ENCODE measurements around the gene PARVG. TPM values are rescaled to one million over a fixed set of nuclear protein-coding genes. Genes with fewer than 3 reads are reported as not detected.

PARVG gene
- total and polyA plus RNA-seq, 9 of the 15 experiments (the other 6 are each of a cell fraction or from before 2014, with no cell fraction given) = 0.35 TPM; not detected in 8

DNA sequence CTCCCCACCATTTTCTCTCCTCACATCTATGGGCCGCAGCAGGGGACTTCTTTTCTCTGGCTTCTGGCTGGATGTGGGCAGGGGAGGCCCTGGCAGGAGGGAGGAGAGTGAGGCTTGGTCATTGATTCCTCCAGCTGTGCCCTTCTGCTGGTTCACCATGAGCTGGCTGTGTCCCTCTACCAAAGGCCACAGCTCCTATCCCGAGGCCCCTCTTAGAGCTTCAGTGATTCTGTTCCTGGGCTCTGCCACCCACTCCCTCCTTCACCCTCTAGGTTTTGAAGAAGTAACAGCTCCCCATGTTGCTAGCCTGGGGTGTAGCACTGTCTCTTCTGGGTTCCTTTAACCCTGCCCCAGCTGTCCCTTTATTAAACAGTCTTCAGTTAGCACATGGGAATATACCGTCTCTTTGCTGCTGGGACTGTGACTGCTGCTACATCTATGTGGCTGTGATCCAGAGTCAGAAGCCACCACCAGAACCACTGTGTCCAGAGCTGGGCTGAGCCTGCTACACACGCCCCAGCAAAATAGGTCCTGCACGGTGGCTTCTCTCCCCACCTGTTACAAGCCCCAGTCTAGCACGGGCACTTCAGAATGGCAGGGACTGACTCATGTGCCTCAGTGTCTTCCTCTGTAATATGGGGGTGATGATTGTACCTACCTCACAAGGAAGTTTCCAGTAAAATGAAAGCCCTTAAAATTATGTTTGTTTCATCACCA lies 578 bp upstream of the PARVG start (continued):
- TF ChIP-seq, protein P1, sequence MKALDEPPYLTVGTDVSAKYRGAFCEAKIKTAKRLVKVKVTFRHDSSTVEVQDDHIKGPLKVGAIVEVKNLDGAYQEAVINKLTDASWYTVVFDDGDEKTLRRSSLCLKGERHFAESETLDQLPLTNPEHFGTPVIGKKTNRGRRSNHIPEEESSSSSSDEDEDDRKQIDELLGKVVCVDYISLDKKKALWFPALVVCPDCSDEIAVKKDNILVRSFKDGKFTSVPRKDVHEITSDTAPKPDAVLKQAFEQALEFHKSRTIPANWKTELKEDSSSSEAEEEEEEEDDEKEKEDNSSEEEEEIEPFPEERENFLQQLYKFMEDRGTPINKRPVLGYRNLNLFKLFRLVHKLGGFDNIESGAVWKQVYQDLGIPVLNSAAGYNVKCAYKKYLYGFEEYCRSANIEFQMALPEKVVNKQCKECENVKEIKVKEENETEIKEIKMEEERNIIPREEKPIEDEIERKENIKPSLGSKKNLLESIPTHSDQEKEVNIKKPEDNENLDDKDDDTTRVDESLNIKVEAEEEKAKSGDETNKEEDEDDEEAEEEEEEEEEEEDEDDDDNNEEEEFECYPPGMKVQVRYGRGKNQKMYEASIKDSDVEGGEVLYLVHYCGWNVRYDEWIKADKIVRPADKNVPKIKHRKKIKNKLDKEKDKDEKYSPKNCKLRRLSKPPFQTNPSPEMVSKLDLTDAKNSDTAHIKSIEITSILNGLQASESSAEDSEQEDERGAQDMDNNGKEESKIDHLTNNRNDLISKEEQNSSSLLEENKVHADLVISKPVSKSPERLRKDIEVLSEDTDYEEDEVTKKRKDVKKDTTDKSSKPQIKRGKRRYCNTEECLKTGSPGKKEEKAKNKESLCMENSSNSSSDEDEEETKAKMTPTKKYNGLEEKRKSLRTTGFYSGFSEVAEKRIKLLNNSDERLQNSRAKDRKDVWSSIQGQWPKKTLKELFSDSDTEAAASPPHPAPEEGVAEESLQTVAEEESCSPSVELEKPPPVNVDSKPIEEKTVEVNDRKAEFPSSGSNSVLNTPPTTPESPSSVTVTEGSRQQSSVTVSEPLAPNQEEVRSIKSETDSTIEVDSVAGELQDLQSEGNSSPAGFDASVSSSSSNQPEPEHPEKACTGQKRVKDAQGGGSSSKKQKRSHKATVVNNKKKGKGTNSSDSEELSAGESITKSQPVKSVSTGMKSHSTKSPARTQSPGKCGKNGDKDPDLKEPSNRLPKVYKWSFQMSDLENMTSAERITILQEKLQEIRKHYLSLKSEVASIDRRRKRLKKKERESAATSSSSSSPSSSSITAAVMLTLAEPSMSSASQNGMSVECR (CRISPR knock-in tag; IDR thresholded peaks at IDR 0.05) = no peak
- TF ChIP-seq RBM22 (IDR thresholded peaks at IDR 0.05; ENCODE audit: low read depth, low read length, poor library complexity, severe bottlenecking) (no peak), ZNF699 (CRISPR knock-in tag; IDR thresholded peaks at IDR 0.05; ENCODE audit: insufficient replicate concordance) (no peak), MTA1 (IDR thresholded peaks at IDR 0.05; ENCODE audit: borderline replicate concordance) (no peak), NFXL1 (CRISPR knock-in tag; IDR thresholded peaks at IDR 0.05) (no peak), SP1 (CRISPR knock-in tag; IDR thresholded peaks at IDR 0.05) (no peak)

Measured in K562 (cell line).